ENCODE measurements around the gene RUNX1. TPM values are rescaled to one million over a fixed set of nuclear protein-coding genes. Genes with fewer than 3 reads are reported as not detected.

Gene RUNX1
- polyA plus RNA-seq, 1 of the 3 experiments (the other 2 are of a cell fraction): 17.1 TPM

- no peaks in the 10 kb centered on the region for H3F3A ChIP-seq (replicated peaks; ENCODE audit: insufficient read depth)
- no peak overlapping the region for H3K9ac ChIP-seq
- 38% methylated on average over 10 of the region's 21 CpGs for WGBS (ENCODE audit: low lambda C conversion rate)
- no peaks in the 10 kb centered on the region; a peak in 1 of 4 replicates for H3K4me1 ChIP-seq (ENCODE audit: control insufficient read depth in 1 of 2, insufficient read depth in 2 of 2, low read depth in 1 of 2, low read length in 1 of 2)
- no peaks in the 10 kb centered on the region for H4K20me1 ChIP-seq (ENCODE audit: insufficient read depth)
- no peak overlapping the region; a peak in 1 of 4 replicates for H3K27ac ChIP-seq (ENCODE audit: low read depth in 2 of 2, low read length in 1 of 2)
- no peaks in the 10 kb centered on the region for H3K79me2 ChIP-seq (ENCODE audit: insufficient read depth)
- ChIA-PET POLR2A (no interaction called here), CTCF (interaction anchor here (0.5 to 2.4 kb wide), 79 partner anchors 8 to 1759 kb away, joined by 3 to 49 read pairs (median 4); no protein-coding TSS in a partner anchor)
- no peaks in the 10 kb centered on the region for H3K9me2 ChIP-seq
- H3K4me3 ChIP-seq (ENCODE audit: low read depth in 2 of 2, low read length in 1 of 2): peak overlapping the region in 1 of 2 experiments; percentile 14; a peak in 1 of 4 replicates
- peak; percentile 76 for DNase-seq
- H3K27me3 ChIP-seq (ENCODE audit: insufficient read depth): peaks cover 5% of the 10 kb centered on the region; the same call in 1 of the 2 replicates
- peak overlapping the region; percentile 79 for H2AFZ ChIP-seq (ENCODE audit: low read depth)
- no peaks in the 10 kb centered on the region for H3K36me3 ChIP-seq (replicated peaks in 1 of 2; ENCODE audit: control insufficient read depth in 1 of 2, insufficient read depth in 2 of 2, low read length in 1 of 2)
- H3K9me3 ChIP-seq: no peaks in the 10 kb centered on the region
- H3K4me2 ChIP-seq: peak overlapping the region; percentile 50
- TF ChIP-seq PBX3 (IDR thresholded peaks at IDR 0.05): no peak
- no peak for TF ChIP-seq USF1 (IDR thresholded peaks at IDR 0.05; ENCODE audit: borderline replicate concordance, low read depth)
- no peak for TF ChIP-seq FOXJ3 (CRISPR knock-in tag; IDR thresholded peaks at IDR 0.05)
- no peak for TF ChIP-seq RXRA (IDR thresholded peaks at IDR 0.05; ENCODE audit: borderline replicate concordance, low read depth)
- TF ChIP-seq RFX5 (IDR thresholded peaks at IDR 0.05; ENCODE audit: low read length): no peak
- no peak for TF ChIP-seq ZBTB33 (IDR thresholded peaks at IDR 0.05; ENCODE audit: borderline replicate concordance, low read depth)
- TF ChIP-seq RAD21 (IDR thresholded peaks at IDR 0.05; ENCODE audit: low read length): peak; percentile 97
- TF ChIP-seq FOSL2 (IDR thresholded peaks at IDR 0.05; ENCODE audit: borderline replicate concordance, low read depth): no peak
- TF ChIP-seq REST (IDR thresholded peaks at IDR 0.05; ENCODE audit: low read depth, low read length): no peak
- TF ChIP-seq CTCF (IDR thresholded peaks at IDR 0.05): peak; percentile 91
- peak; percentile 58; the same call in 1 of the 2 replicates for TF ChIP-seq GABPA (IDR thresholded peaks at IDR 0.05; ENCODE audit: low read depth)
- no peak for TF ChIP-seq MAX (IDR thresholded peaks at IDR 0.05; ENCODE audit: low read depth)
- TF ChIP-seq YY1 (IDR thresholded peaks at IDR 0.05; ENCODE audit: low read depth): no peak
- TF ChIP-seq IRF3 (IDR thresholded peaks at IDR 0.05; ENCODE audit: low read depth, low read length): no peak
- TF ChIP-seq JUND (IDR thresholded peaks at IDR 0.05): no peak
- TF ChIP-seq USF2 (IDR thresholded peaks at IDR 0.05; ENCODE audit: borderline replicate concordance, low read depth, low read length): no peak
- no peak for TF ChIP-seq POLR2AphosphoS5 (IDR thresholded peaks at IDR 0.05; ENCODE audit: low read depth, low read length)
- TF ChIP-seq SIN3A (IDR thresholded peaks at IDR 0.05; ENCODE audit: borderline replicate concordance, low read depth, low read length): no peak
- peak; percentile 19; the same call in 1 of the 2 replicates for TF ChIP-seq ELF1 (IDR thresholded peaks at IDR 0.05)
- TF ChIP-seq SMC3 (IDR thresholded peaks at IDR 0.05; ENCODE audit: low read depth, low read length): peak; percentile 95
Observed at GRCh38 chr21:34745557-34746255, 303.4 kb downstream of the RUNX1 start.
